Esophagus muscularis mucosa (tissue), 4 donors: ENCODE data around the gene TMEM40. TPM values are rescaled to one million over a fixed set of nuclear protein-coding genes. Genes with fewer than 3 reads are reported as not detected.
"Not testable (repeated sequence)": the region's sequence is repeated elsewhere in the genome, so short reads cannot be mapped to it uniquely, and the experiment has no call there.

ENCODE experiments used
- DNase-seq: peaks from one replicate; pipeline ENCODE4 v3.0.0-alpha.2; 2017; ENCODE audit errors: extremely low spot score
- H3K27ac ChIP-seq, 4 donors: fragments of 200-600 bp; sonication (generic); replicated peaks in 1 of 4; 1 replicate in 3 of 4; 2 replicates in 1 of 4; pipeline ENCODE4 v1.5.1; 2016 to 2019; ENCODE audit warnings: mild to moderate bottlenecking in 1 of 4
- H3K27me3 ChIP-seq, 4 donors: fragments of 200-600 bp; sonication (generic); one replicate each; pipeline versions ENCODE4 v1.5.1 to v1.6.0; 2016 to 2019
- H3K36me3 ChIP-seq, 4 donors: fragments of 200-600 bp; sonication (generic); one replicate each; pipeline ENCODE4 v1.5.1; 2016 to 2019
- H3K4me1 ChIP-seq, 4 donors: fragments of 200-600 bp; sonication (generic); one replicate each; pipeline ENCODE4 v1.5.1; 2016 to 2019
- H3K4me3 ChIP-seq, 4 donors: fragments of 200-600 bp; sonication (generic); 1 replicate in 2 of 4; 2 replicates in 2 of 4; pipeline ENCODE4 v1.5.1; 2016 to 2019; ENCODE audit warnings: mild to moderate bottlenecking in 4 of 4, moderate library complexity in 1 of 4
- H3K9me3 ChIP-seq, 4 donors: fragments of 200-600 bp; sonication (generic); 1 replicate in 3 of 4; 2 replicates in 1 of 4; pipeline ENCODE4 v1.5.1; 2016 to 2019
- EP300 ChIP-seq: sonication (generic); formaldehyde crosslinking; IDR thresholded peaks from one replicate; pipeline ENCODE4 v1.6.1; 2017; ENCODE audit warnings: antibody characterized with exemption
- POLR2A ChIP-seq: fragments of 450-650 bp; IDR thresholded peaks from one replicate; pipeline ENCODE4 v1.6.1; 2017; ENCODE audit warnings: antibody characterized with exemption, moderate library complexity, mild to moderate bottlenecking, low read depth
- POLR2AphosphoS5 ChIP-seq, 2 donors: sonication (generic); formaldehyde crosslinking; IDR thresholded peaks; one replicate each; pipeline ENCODE4 v1.6.1; 2017; ENCODE audit warnings: antibody characterized with exemption in 2 of 2
- WGBS: methylation state at CpG from one replicate; pipeline ENCODE4 v1.1.5; 2018; 5-methylcytosine and 5-hydroxymethylcytosine counted together
- intact Hi-C: fragments of 100-400 bp; cut with DNase I; formaldehyde crosslinking; loops from one replicate; pipeline ENCODE4 v1.15.1; 2023
- total RNA-seq, 4 donors: library from RNA; depleted of rRNA; stranded (reverse); fragments of >200 nt; gene quantifications; one replicate each; pipeline versions ENCODE4 v1.1.0 to v1.2.1, GENCODE V29; 2016
- TF ChIP-seq, protein P1 (sequence below), 3 experiments: fragments of 200-600 bp in 2 of 3; fragments of 450-650 bp in 1 of 3; sonication (generic) in 2 of 3; IDR thresholded peaks; one replicate each; pipeline ENCODE4 v1.5.1; 2017 to 2019; ENCODE audit warnings: antibody characterized with exemption in 3 of 3, mild to moderate bottlenecking in 2 of 3, moderate library complexity in 1 of 3

TMEM40 gene
- total RNA-seq, 4 donors from 2014 or later: not detected

- TF ChIP-seq EP300: no peak
- TF ChIP-seq, protein P1, sequence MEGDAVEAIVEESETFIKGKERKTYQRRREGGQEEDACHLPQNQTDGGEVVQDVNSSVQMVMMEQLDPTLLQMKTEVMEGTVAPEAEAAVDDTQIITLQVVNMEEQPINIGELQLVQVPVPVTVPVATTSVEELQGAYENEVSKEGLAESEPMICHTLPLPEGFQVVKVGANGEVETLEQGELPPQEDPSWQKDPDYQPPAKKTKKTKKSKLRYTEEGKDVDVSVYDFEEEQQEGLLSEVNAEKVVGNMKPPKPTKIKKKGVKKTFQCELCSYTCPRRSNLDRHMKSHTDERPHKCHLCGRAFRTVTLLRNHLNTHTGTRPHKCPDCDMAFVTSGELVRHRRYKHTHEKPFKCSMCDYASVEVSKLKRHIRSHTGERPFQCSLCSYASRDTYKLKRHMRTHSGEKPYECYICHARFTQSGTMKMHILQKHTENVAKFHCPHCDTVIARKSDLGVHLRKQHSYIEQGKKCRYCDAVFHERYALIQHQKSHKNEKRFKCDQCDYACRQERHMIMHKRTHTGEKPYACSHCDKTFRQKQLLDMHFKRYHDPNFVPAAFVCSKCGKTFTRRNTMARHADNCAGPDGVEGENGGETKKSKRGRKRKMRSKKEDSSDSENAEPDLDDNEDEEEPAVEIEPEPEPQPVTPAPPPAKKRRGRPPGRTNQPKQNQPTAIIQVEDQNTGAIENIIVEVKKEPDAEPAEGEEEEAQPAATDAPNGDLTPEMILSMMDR (IDR thresholded peaks at IDR 0.05): no peak
- no peak for TF ChIP-seq POLR2AphosphoS5 (IDR thresholded peaks at IDR 0.05)
- no peak for TF ChIP-seq POLR2A
- H3K27ac ChIP-seq: no peak overlapping the region
- no peaks in the 10 kb centered on the region for H3K36me3 ChIP-seq
- H3K27me3 ChIP-seq: no peaks in the 10 kb centered on the region
- H3K9me3 ChIP-seq: no peaks in the 10 kb centered on the region
- 100% methylated on average over 2 of the region's 2 CpGs for WGBS
- intact Hi-C loops: loop anchor here (10.0 kb wide), 1 partner anchor 243 kb away; the partner anchor contains the start of gene TSEN2
- H3K4me1 ChIP-seq: peaks cover 10 to 17% (median 13%) of the 10 kb centered on the region in 4 donors
- no peak overlapping the region for H3K4me3 ChIP-seq
- DNase-seq: no peak
Measured at GRCh38 chr3:12727937-12728336, 31.1 kb downstream of the TMEM40 start.

DNA sequence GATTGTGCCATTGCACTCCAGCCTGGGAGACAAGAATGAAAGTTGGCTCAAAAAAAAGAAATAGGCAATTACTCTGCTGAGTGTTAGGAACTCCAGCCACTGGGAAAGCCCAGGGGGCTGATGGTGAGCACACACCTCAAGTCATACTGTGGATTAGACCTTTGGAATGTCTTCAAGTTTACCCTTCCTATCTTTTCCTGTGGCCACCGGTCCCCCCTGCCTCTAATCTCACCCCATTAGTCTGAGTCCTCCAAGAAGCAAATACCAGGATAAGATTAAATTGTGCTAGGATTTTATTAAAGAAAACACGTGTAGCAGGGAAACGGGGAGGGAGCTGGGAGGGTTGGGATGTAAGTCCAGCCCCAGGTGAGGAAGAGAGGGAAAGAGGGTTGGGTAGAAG lies 31.6 kb downstream of the TMEM40 start:
- H3K36me3 ChIP-seq: no peaks in the 10 kb centered on the region
- no peaks in the 10 kb centered on the region for H3K9me3 ChIP-seq
- H3K27ac ChIP-seq: no peak overlapping the region
- TF ChIP-seq EP300: no peak
- no peak for TF ChIP-seq POLR2A
- TF ChIP-seq POLR2AphosphoS5 (IDR thresholded peaks at IDR 0.05): no peak
- TF ChIP-seq, protein P1 (IDR thresholded peaks at IDR 0.05): no peak
- intact Hi-C loops: loop anchor here (10.0 kb wide), 1 partner anchor 243 kb away; the partner anchor contains the start of gene TSEN2
- H3K27me3 ChIP-seq: no peaks in the 10 kb centered on the region
- DNase-seq: no peak
- H3K4me1 ChIP-seq: peaks cover 10 to 17% (median 13%) of the 10 kb centered on the region in 4 donors
- WGBS: 68% methylated on average over 3 of the region's 3 CpGs
- H3K4me3 ChIP-seq: no peak overlapping the region

- H3K9me3 ChIP-seq: no peaks in the 10 kb centered on the region
- intact Hi-C loops: loop anchor here (10.0 kb wide), 1 partner anchor 241 kb away; the partner anchor contains the start of gene TSEN2
- no peak overlapping the region for H3K27ac ChIP-seq
- TF ChIP-seq EP300 (no peak), POLR2AphosphoS5 (IDR thresholded peaks at IDR 0.05) (no peak), POLR2A (no peak)
- TF ChIP-seq, protein P1 (IDR thresholded peaks at IDR 0.05): no peak
- WGBS: 86% methylated on average over 1 of the region's 1 CpG
- H3K36me3 ChIP-seq: no peaks in the 10 kb centered on the region
- no peaks in the 10 kb centered on the region for H3K27me3 ChIP-seq
- H3K4me1 ChIP-seq: peaks cover 11 to 19% (median 13%) of the 10 kb centered on the region in 4 donors
- no peak overlapping the region for H3K4me3 ChIP-seq
- no peak for DNase-seq
Measured at GRCh38 chr3:12725436-12725835, 33.6 kb downstream of the TMEM40 start.

GRCh38 chr3:12724794-12725193 lies 34.3 kb downstream of the TMEM40 start:
- 94% methylated on average over 4 of the region's 4 CpGs for WGBS
- intact Hi-C loops: loop anchor here (5.0 to 10.0 kb wide), 2 partner anchors 167 to 240 kb away; partner anchors contain the start of genes MKRN2 and TSEN2
- H3K4me1 ChIP-seq: peaks cover 12 to 26% (median 17%) of the 10 kb centered on the region in 4 donors
- TF ChIP-seq EP300 (no peak), POLR2A (no peak)
- H3K27ac ChIP-seq: no peak overlapping the region
- H3K9me3 ChIP-seq: no peaks in the 10 kb centered on the region
- no peak for DNase-seq
- H3K4me3 ChIP-seq: no peak overlapping the region
- no peaks in the 10 kb centered on the region for H3K27me3 ChIP-seq
- no peaks in the 10 kb centered on the region for H3K36me3 ChIP-seq

GRCh38 chr3:12723362-12723761 lies 35.7 kb downstream of the TMEM40 start:
- DNase-seq, H3K9me3 ChIP-seq, H3K27me3 ChIP-seq, H3K36me3 ChIP-seq, H3K4me3 ChIP-seq, H3K27ac ChIP-seq: not testable (repeated sequence)
- intact Hi-C loops: loop anchor here (5.0 to 10.0 kb wide), 2 partner anchors 166 to 239 kb away; partner anchors contain the start of genes MKRN2 and TSEN2
- peaks cover 5 to 18% (median 11%) of the 10 kb centered on the region in 4 donors for H3K4me1 ChIP-seq

GRCh38 chr3:12722226-12722625 lies 36.8 kb downstream of the TMEM40 start:
- Histone ChIP-seq H3K36me3 (no peaks in the 10 kb centered on the region), H3K27me3 (no peaks in the 10 kb centered on the region), H3K4me3 (no peak overlapping the region), H3K9me3 (no peaks in the 10 kb centered on the region), H3K27ac (no peak overlapping the region), H3K4me1 (peaks cover 4 to 13% (median 10%) of the 10 kb centered on the region in 4 donors)
- no peak for DNase-seq
- TF ChIP-seq POLR2A (no peak), POLR2AphosphoS5 (IDR thresholded peaks at IDR 0.05) (no peak), EP300 (no peak)
- TF ChIP-seq, protein P1 (IDR thresholded peaks at IDR 0.05): no peak
- intact Hi-C loops: loop anchor here (5.0 to 10.0 kb wide), 2 partner anchors 165 to 237 kb away; partner anchors contain the start of genes MKRN2 and TSEN2
- 81% methylated on average over 3 of the region's 3 CpGs for WGBS
